Cardiac muscle cell (in vitro differentiated cells and primary cell): ENCODE measurements around the gene MGMT. TPM values are rescaled to one million over a fixed set of nuclear protein-coding genes. Genes with fewer than 3 reads are reported as not detected.

ENCODE experiments used
- DNase-seq, 2 donors: peaks; one replicate each; pipeline versions ENCODE4 v3.0.0 to v3.0.0-alpha.2; 2010 to 2017; ENCODE audit warnings: low read depth in 1 of 2, low spot score in 1 of 2
- H3K27ac ChIP-seq: fragments of 200-600 bp; sonication (generic); 2 replicates; pipeline ENCODE4 v1.5.1; 2016
- H3K27me3 ChIP-seq: fragments of 200-600 bp; sonication (generic); 2 replicates; pipeline ENCODE4 v1.6.0; 2016; ENCODE audit warnings: control low read depth
- H3K36me3 ChIP-seq: fragments of 200-600 bp; sonication (generic); 2 replicates; pipeline ENCODE4 v1.5.1; 2016; ENCODE audit warnings: control low read depth
- H3K4me1 ChIP-seq: fragments of 200-600 bp; sonication (generic); 2 replicates; pipeline ENCODE4 v1.8.1; 2017; ENCODE audit warnings: low read depth, mild to moderate bottlenecking, mixed run types
- H3K4me3 ChIP-seq: fragments of 200-600 bp; sonication (generic); 2 replicates; pipeline ENCODE4 v1.5.1; 2016; ENCODE audit warnings: mild to moderate bottlenecking
- H3K9me3 ChIP-seq: fragments of 200-600 bp; sonication (generic); 2 replicates; pipeline ENCODE4 v1.5.1; 2017; ENCODE audit warnings: low read depth, mild to moderate bottlenecking, control low read depth
- polyA plus RNA-seq: library from polyadenylated mRNA; unstranded; fragments of >200 nt; fragmentation: Nextera tagmentation; extraction: Ambion mirVana; gene quantifications from 2 replicates; pipeline ENCODE4 v1.2.1, GENCODE V29; 2016
- total RNA-seq: library from RNA; depleted of rRNA; stranded (reverse); fragments of >200 nt; gene quantifications from 2 replicates; pipeline ENCODE4 v1.2.3, GENCODE V29; 2016
- TF ChIP-seq, protein P1 (sequence below): IDR thresholded peaks from 2 replicates; pipeline ENCODE4 v1.5.1; 2012; ENCODE audit warnings: low read depth, mild to moderate bottlenecking, low read length

The MGMT gene
- total and polyA plus RNA-seq, 2 experiments from 2014 or later: 21.8 to 28.0 TPM

DNA sequence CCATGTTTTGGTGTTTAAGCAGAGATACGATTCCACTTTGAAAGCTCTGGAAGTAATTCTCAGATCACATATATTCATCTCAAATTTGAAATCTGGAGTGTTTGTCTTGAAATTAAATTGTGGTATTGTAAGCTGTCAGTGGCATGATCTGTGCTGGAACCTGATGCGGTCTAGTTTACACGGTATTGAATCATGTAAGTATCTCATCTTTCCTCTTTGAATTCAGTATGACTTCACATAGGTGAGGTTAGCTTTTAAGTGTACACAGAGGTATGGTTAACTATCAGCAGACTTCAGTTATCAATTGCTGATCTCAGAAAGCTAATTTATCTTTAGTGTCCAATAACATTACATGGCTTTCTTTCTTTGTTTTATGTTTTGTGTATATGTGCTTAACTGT lies 155.2 kb downstream of the MGMT start:
- no peak overlapping the region for H3K4me3 ChIP-seq
- DNase-seq: no peak
- H3K27me3 ChIP-seq: no peaks in the 10 kb centered on the region
- H3K36me3 ChIP-seq: no peaks in the 10 kb centered on the region
- TF ChIP-seq, protein P1, sequence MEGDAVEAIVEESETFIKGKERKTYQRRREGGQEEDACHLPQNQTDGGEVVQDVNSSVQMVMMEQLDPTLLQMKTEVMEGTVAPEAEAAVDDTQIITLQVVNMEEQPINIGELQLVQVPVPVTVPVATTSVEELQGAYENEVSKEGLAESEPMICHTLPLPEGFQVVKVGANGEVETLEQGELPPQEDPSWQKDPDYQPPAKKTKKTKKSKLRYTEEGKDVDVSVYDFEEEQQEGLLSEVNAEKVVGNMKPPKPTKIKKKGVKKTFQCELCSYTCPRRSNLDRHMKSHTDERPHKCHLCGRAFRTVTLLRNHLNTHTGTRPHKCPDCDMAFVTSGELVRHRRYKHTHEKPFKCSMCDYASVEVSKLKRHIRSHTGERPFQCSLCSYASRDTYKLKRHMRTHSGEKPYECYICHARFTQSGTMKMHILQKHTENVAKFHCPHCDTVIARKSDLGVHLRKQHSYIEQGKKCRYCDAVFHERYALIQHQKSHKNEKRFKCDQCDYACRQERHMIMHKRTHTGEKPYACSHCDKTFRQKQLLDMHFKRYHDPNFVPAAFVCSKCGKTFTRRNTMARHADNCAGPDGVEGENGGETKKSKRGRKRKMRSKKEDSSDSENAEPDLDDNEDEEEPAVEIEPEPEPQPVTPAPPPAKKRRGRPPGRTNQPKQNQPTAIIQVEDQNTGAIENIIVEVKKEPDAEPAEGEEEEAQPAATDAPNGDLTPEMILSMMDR: no peak
- peaks cover 7% of the 10 kb centered on the region for H3K4me1 ChIP-seq
- no peaks in the 10 kb centered on the region for H3K9me3 ChIP-seq
- no peak overlapping the region for H3K27ac ChIP-seq

DNA sequence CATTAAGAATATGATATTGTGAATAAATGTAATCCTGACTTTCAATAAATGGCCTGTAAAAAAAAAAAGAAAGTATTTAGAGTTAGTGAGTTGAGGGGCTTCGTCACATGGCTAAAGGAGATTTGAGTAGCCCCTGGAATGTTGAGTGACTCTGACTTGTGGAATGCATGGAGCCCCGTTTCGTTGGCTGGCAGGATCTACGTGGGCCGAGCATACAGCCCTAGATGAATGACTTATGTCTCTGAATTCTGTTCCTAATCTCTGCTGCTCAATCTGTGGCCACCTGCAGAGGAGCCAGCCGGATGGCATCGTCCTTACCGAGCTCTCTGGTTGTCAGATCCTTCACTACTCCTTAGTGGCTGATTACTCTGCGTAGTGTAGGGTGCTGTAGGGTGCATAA lies 155.7 kb downstream of the MGMT start:
- Histone ChIP-seq H3K27me3 (no peaks in the 10 kb centered on the region), H3K4me1 (peaks cover 7% of the 10 kb centered on the region), H3K27ac (no peak overlapping the region), H3K36me3 (no peaks in the 10 kb centered on the region), H3K9me3 (no peaks in the 10 kb centered on the region), H3K4me3 (no peak overlapping the region)
- DNase-seq: peak in 1 of 2 donors; percentile 30
- TF ChIP-seq, protein P1: no peak

DNA sequence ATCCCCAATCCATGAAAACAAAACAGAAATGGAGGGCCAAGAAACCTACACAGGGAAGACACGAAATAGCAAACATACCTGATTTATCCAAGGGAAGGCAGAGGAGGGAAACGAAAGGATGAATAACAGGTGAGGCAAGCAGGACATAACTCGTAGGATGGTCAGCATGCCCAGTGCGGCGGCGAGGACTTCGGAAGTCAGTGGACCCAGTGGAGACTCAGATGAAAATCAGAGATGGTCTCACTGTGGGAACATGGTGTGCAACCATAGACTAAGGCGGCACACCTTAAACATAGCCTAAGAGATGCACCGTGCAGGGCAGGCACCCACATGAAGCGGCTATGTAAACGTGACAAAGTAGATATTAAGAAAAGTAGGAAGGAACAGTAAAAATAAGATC lies 157.5 kb downstream of the MGMT start:
- no peak overlapping the region for H3K4me3 ChIP-seq
- no peak overlapping the region for H3K27ac ChIP-seq
- H3K27me3 ChIP-seq: no peaks in the 10 kb centered on the region
- TF ChIP-seq, protein P1: no peak
- no peaks in the 10 kb centered on the region for H3K9me3 ChIP-seq
- H3K4me1 ChIP-seq: peaks cover 7% of the 10 kb centered on the region
- DNase-seq: no peak
- no peaks in the 10 kb centered on the region for H3K36me3 ChIP-seq

DNA sequence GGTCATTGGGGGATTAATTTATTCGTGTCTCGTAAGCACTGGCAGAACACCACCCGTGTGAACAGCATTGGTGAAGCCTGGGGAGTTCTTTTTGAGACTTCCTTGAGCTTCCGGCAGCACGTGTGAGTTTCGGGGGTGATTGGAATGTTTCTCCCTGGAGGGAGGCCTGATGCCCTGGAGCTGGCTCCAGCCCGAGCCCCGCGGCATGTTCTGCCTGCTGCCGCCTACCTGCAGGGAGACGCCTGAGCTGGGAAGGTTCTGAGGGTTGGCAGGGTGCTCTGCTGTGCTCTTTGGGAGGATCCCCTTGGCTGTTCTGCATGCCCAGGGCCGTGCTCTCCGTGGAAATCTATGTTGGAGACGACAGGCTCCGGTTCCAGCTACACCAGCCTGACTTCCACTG lies 159.3 kb downstream of the MGMT start:
- H3K27me3 ChIP-seq: no peaks in the 10 kb centered on the region
- no peak for DNase-seq

DNA sequence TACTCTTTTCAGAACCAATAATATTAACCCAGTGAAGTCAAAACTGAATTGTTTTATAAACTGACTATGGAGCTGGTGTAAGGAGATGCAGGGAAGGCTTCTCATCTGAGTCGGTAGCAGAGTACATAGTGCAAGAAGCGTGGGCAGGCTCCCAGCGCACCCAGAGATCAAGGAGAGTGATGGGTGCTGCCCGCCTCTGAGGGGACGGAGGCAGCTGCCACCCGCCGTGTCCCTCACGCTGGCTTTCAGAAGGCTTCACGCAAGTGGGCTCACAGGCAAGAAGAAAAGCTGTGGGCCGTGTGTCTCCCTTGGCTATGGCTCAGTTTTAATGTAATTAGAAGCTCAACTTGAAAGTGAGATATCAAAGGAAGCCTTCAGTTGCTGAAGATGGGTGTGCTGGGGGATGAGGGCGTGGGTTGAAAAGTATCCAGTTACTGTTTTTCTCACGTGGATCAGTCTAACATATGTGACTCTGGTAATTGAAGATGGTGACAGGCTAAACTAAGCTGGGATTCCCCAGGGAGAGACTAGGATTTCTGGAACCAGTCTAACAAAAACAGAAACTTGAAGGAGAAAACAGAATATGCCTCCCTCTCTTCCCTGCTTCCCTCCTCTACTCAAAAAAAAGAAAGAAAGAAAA lies 159.9 kb downstream of the MGMT start:
- H3K27ac ChIP-seq: no peak overlapping the region
- H3K4me1 ChIP-seq: peaks cover 7% of the 10 kb centered on the region
- DNase-seq: peak in 1 of 2 donors; percentile 18
- no peaks in the 10 kb centered on the region for H3K27me3 ChIP-seq
- H3K9me3 ChIP-seq: no peaks in the 10 kb centered on the region
- TF ChIP-seq, protein P1: no peak
- H3K36me3 ChIP-seq: no peaks in the 10 kb centered on the region
- H3K4me3 ChIP-seq: no peak overlapping the region

More for the DNA sequence above, 159.3 kb downstream of the MGMT start:
- TF ChIP-seq, protein P1: no peak
- Histone ChIP-seq H3K4me1 (peaks cover 7% of the 10 kb centered on the region), H3K4me3 (no peak overlapping the region), H3K9me3 (no peaks in the 10 kb centered on the region), H3K36me3 (no peaks in the 10 kb centered on the region), H3K27ac (no peak overlapping the region)
